HG03469 (cell line): ENCODE measurements around the gene SLC20A1.
"Not testable (repeated sequence)": the region's sequence is repeated elsewhere in the genome, so short reads cannot be mapped to it uniquely, and the experiment has no call there.

Experiments
- ATAC-seq: cut with Tn5 transposase; IDR thresholded peaks from one replicate; pipeline ENCODE4 v1.9.1; 2021; ENCODE audit warnings: mild to moderate bottlenecking, moderate library complexity, moderate number of reproducible peaks; ENCODE audit not compliant: unreplicated experiment

SLC20A1 gene, protein sequence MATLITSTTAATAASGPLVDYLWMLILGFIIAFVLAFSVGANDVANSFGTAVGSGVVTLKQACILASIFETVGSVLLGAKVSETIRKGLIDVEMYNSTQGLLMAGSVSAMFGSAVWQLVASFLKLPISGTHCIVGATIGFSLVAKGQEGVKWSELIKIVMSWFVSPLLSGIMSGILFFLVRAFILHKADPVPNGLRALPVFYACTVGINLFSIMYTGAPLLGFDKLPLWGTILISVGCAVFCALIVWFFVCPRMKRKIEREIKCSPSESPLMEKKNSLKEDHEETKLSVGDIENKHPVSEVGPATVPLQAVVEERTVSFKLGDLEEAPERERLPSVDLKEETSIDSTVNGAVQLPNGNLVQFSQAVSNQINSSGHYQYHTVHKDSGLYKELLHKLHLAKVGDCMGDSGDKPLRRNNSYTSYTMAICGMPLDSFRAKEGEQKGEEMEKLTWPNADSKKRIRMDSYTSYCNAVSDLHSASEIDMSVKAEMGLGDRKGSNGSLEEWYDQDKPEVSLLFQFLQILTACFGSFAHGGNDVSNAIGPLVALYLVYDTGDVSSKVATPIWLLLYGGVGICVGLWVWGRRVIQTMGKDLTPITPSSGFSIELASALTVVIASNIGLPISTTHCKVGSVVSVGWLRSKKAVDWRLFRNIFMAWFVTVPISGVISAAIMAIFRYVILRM

DNA sequence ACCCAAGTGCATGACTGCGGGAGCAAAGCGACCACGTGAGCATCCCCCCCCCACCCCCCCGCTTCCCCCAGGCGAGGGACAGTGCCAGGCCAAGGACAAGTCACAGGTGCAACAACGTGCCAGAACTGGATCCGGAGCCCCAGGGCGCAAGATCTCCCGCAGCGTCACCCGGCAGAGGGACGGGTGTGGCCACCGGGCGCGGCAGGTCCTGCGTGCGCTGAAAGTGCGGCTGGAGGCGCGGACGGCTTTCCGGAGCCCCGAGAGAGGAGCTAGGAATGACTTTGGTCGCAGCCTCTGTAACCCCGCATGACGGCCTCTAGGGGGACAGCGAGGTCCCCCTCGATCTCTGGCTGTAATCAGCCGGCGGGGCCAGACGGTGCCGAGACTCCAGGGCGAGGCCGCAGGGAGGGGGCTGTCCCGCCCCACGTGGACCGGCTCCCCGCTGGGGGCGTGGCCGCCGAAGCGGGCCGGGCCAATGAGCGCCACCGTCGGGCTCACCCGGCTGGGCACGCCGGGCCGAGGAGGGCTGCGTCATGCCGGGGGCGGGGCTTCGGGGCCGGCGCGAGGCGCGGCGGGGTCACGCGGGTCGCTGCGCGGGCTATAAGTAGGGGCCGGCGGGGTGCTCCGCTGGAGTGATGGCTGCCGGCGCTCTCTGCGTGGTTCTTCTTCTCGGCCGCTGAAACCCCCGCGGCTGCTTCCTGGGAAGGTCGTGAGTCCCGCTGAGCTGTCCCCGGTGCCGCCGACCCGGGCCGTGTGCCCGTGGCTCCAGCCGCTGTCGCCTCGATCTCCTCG lies at the start of gene SLC20A1:
Gene SLC20A1, plus strand, starts transcription at position 630 of the 792 bp plus-strand sequence. CDS start 890 bp downstream, outside the sequence.
- ATAC-seq, result peak; percentile 89

DNA sequence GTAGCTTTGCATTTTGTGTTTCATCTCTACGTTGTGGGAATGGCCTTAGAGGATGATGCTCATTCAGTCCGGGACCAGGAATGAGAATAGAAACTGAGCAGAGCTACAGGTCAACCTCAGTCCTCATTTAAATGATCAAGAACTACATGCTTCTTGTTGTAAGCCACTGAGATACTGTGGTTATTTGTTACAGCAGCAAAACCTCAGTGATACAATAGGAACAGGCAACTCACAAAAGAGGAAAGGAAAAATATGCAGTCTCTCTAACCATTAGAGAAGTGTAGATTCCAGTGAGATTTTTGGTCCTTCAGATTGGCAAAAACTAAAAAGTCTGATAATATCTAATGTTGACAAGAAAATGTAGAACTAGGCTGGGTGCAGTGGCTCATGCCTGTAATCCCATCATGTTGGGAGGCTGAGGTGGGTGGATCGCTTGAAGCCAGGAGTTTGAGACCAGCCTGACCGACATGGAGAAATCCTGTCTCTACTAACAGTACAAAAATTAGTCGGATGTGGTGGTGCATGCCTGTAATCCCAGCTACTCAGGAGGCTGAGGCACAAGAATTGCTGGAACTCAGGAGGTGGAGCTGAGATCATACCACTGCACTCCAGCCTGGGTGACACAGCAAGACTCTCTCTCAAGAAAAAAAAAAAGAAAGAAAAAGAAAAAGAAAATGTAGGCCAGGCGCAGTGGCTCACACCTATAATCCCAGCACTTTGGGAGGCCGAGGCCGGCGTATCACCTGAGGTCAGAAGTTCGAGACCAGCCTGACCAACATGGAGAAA lies 48.0 kb upstream of the SLC20A1 start:
- no peak for ATAC-seq

- no peak for ATAC-seq
These were observed 45.1 kb upstream of the SLC20A1 start for GRCh38 chr2:112600634-112601033.

- ATAC-seq, result no peak
These were observed 44.0 kb upstream of the SLC20A1 start for GRCh38 chr2:112601754-112602153.

GRCh38 chr2:112602917-112603316 lies 42.8 kb upstream of the SLC20A1 start:
- no peak for ATAC-seq

- ATAC-seq, result no peak
These were observed 42.0 kb upstream of the SLC20A1 start for GRCh38 chr2:112603731-112604130.

DNA sequence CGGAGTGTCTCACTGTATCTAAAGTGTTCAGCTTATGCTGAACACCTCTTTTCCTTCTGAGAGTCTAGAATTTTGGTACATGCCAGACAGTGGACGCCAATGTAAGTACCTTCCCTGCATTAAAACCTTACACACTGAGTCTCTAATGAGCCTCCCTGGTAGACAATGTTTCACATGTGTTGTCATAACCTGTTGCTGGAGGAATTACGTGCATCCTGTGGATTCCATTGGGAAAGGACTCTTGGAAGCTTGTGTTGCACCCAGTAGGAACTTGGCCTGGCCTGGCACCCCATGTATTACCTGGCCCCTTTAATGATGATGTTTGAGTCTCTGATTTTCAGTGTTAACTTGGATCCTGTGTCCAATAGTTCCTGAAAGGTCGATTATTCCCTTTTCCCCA lies 40.8 kb upstream of the SLC20A1 start:
- no peak for ATAC-seq

- ATAC-seq, result no peak
These were observed 39.8 kb upstream of the SLC20A1 start for GRCh38 chr2:112605926-112606325.

DNA sequence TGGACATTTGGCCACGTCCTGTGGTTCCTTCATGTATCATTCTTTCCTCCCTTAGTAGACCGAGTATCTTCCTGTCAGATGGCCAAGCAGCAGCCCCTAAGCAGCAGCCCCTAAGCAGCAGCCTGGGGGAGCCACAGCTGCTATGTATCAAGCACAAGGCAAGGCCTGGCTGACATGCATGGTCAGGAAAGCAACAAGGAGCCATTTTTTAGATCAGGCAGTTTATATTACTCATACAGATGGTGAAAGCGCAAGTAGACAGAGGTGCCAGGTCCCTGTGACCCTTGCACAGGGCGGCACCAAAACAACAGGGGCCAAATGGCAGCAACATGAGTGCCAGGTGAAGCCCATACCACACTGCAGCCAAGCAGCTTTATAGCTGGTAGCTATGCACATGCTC lies 39.2 kb upstream of the SLC20A1 start:
- no peak for ATAC-seq

- no peak for ATAC-seq
These were observed 37.9 kb upstream of the SLC20A1 start for GRCh38 chr2:112607680-112608438.

DNA sequence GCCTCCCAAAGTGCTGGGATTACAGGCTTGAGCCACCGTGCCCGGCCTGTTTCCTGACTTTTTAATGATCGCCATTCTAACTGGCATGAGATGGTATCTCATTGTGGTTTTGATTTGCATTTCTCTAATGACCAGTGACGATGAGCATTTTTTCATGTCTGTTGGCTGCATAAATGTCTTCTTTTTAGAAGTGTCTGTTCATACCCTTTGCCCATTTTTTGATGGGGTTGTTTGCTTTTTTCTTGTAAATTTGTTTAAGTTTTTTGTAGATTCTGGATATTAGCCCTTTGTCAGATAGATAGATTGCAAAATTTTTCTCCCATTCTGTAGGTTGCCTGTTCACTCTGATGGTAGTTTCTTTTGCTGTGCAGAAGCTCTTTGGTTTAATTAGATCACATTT lies 36.4 kb upstream of the SLC20A1 start:
- not testable (repeated sequence) for ATAC-seq

DNA sequence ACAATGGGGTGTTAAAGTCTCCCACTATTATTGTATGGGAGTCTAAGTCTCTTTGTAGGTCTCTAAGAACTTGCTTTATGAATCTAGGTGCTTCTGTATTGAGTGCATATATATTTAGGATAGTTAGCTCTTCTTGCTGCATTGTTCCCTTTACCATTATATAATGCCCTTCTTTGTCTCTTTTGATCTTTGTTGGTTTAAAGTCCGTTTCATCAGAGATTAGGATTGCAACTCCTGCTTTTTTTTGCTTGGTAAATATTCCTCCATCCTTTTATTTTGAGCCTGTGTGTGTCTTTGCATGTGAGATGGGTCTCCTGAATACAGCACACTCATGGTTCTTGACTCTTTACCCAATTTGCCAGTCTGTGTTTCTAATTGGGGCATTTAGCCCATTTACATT lies 33.5 kb upstream of the SLC20A1 start:
- not testable (repeated sequence) for ATAC-seq

GRCh38 chr2:112614201-112614840 lies 31.4 kb upstream of the SLC20A1 start:
- no peak for ATAC-seq

DNA sequence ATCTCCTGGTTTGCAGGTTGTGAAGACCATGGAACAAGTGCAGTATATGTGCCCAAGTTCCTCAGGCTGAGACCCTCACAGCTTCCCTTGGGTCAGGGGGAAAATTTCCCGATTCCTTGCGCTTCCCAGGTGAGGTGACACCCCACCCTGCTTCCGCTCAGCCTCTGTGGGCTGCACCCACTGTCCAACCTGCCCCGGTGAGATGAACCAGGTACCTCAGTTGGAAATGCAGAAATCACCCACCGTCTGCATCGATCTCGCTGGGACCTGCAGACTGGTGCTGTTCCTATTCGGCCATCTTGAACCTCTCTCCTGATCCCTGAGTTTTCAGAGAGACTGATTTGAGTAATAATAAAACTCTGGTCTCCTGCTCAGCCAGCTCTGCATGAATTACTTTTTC lies 30.7 kb upstream of the SLC20A1 start:
- ATAC-seq, result no peak

- ATAC-seq, result not testable (repeated sequence)
These were observed 29.9 kb upstream of the SLC20A1 start for GRCh38 chr2:112615798-112616197.

DNA sequence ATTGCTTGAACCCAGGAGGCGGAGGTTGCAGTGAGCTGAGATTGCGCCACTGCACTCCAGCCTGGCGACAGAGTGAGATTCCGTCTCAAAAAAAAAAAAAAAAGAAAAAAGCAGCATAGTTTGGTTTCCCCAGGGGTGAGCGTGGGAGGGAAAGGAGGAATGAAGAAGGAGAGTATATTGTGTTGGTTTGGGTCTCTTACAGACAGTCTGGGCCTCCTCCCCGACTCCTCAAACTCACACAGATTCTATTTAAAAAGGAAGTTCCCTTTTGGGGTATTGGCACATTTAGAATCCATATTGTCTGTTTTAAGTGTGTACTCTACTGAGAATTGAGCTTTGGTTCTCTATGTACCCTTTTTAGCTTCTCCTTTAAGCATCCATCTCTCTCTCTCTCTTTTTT lies 27.4 kb upstream of the SLC20A1 start:
- ATAC-seq, result no peak

DNA sequence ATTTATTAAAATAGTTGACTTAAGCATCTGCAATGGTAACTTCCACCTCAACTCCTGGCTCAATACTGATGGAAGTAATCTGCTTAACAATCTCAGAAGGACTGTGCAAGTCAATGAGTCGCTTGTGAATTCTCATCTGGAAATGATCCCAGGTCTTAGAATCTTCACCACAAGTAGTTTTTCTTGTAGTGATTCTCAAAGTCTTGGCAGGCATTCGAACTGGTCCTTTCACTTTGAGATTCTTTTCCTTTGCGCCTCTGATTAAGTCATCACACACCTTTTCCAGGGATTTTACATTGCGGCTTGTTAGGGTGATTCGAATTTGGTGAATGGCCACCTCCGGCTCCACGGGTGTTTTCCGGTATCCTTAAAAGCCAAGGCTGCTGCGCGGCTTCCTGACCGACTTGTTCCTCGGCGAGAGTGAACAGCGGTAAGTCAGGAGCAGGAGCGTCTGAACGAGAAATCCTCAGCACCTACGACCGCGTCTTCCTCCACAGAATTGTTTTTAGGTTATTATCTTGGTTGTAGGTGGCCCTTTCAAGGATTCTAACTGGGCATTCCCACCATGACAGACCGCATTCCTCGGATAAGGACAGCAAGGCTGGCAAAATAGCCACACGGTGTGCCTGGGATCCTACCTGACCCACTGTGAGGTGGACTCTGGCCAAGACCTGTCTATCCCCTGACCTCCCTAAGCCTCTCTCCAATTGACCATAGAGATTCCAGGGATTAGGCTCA lies 23.8 kb upstream of the SLC20A1 start:
- no peak for ATAC-seq

GRCh38 chr2:112622528-112622849 lies 23.2 kb upstream of the SLC20A1 start:
- no peak for ATAC-seq
